ENCODE results near the gene ABLIM1. TPM values are rescaled to one million over a fixed set of nuclear protein-coding genes. Genes with fewer than 3 reads are reported as not detected.
A peak's percentile ranks its signal among the peaks of the same experiment; 100 is the strongest.

ABLIM1 gene
- total RNA-seq, 1 donor from 2014 or later, result 144 TPM

GRCh38 chr10:114489521-114490310 is 168.4 kb downstream of the ABLIM1 start:
- Histone ChIP-seq H3K4me1 (peaks cover 6% of the 10 kb centered on the region), H3K9me3 (no peaks in the 10 kb centered on the region), H3K27ac (no peak overlapping the region), H3K27me3 (no peaks in the 10 kb centered on the region), H3K36me3 (peaks cover 3% of the 10 kb centered on the region), H3K4me3 (no peak overlapping the region)
- intact Hi-C loops (cut with DNase I), result loop anchor here (10.0 kb wide), 1 partner anchor 45 kb away; no protein-coding TSS in a partner anchor
- TF ChIP-seq CTCF (IDR thresholded peaks at IDR 0.05), result no peak
- ATAC-seq, result no peak
- DNase-seq, result no peak

GRCh38 chr10:114487815-114488536 is 170.1 kb downstream of the ABLIM1 start:
- DNase-seq (no peak), ATAC-seq (no peak)
- no peaks in the 10 kb centered on the region for H3K9me3 ChIP-seq
- intact Hi-C loops (cut with DNase I), result loop anchor here (10.0 kb wide), 1 partner anchor 47 kb away; no protein-coding TSS in a partner anchor
- no peak for TF ChIP-seq CTCF (IDR thresholded peaks at IDR 0.05)
- no peaks in the 10 kb centered on the region for H3K36me3 ChIP-seq
- no peak overlapping the region for H3K27ac ChIP-seq
- no peak overlapping the region for H3K4me3 ChIP-seq
- peaks cover 10% of the 10 kb centered on the region for H3K4me1 ChIP-seq
- H3K27me3 ChIP-seq, result no peaks in the 10 kb centered on the region

GRCh38 chr10:114486938-114487814 is 170.9 kb downstream of the ABLIM1 start:
- Histone ChIP-seq H3K27ac (no peak overlapping the region), H3K27me3 (no peaks in the 10 kb centered on the region), H3K4me3 (no peak overlapping the region), H3K9me3 (no peaks in the 10 kb centered on the region), H3K4me1 (peaks cover 6% of the 10 kb centered on the region), H3K36me3 (no peaks in the 10 kb centered on the region)
- intact Hi-C loops (cut with DNase I), result loop anchor here (10.0 kb wide), 1 partner anchor 48 kb away; no protein-coding TSS in a partner anchor
- TF ChIP-seq CTCF (IDR thresholded peaks at IDR 0.05), result no peak
- no peak for DNase-seq
- ATAC-seq, result no peak

- intact Hi-C loops (cut with DNase I), result loop anchor here (10.0 kb wide), 1 partner anchor 49 kb away; no protein-coding TSS in a partner anchor
- no peak for ATAC-seq
- Histone ChIP-seq H3K4me1 (peaks cover 6% of the 10 kb centered on the region), H3K27ac (no peak overlapping the region), H3K9me3 (no peaks in the 10 kb centered on the region), H3K36me3 (no peaks in the 10 kb centered on the region), H3K4me3 (no peak overlapping the region), H3K27me3 (no peaks in the 10 kb centered on the region)
- DNase-seq, result no peak
- TF ChIP-seq CTCF (IDR thresholded peaks at IDR 0.05), result no peak
Observed at GRCh38 chr10:114485696-114486400, 172.2 kb downstream of the ABLIM1 start.

- ATAC-seq, result peak; percentile 57
- Histone ChIP-seq H3K27me3 (no peaks in the 10 kb centered on the region), H3K4me1 (peaks cover 6% of the 10 kb centered on the region), H3K36me3 (no peaks in the 10 kb centered on the region), H3K27ac (no peak overlapping the region), H3K4me3 (no peak overlapping the region), H3K9me3 (no peaks in the 10 kb centered on the region)
- no peak for TF ChIP-seq CTCF (IDR thresholded peaks at IDR 0.05)
- intact Hi-C loops (cut with DNase I), result loop anchor here (10.0 kb wide), 1 partner anchor 51 kb away; no protein-coding TSS in a partner anchor
- DNase-seq, result no peak
Observed at GRCh38 chr10:114483575-114483974, 174.5 kb downstream of the ABLIM1 start.
